NCI-H446 (cell line): ENCODE results near the gene LDHB.
"Not testable (repeated sequence)": the region's sequence is repeated elsewhere in the genome, so short reads cannot be mapped to it uniquely, and the experiment has no call there.

Source experiments
- DNase-seq, 2 experiments: peaks; one replicate each; lab custom pipeline; 2025; lab: John Stamatoyannopoulos, UW

The LDHB gene

DNA sequence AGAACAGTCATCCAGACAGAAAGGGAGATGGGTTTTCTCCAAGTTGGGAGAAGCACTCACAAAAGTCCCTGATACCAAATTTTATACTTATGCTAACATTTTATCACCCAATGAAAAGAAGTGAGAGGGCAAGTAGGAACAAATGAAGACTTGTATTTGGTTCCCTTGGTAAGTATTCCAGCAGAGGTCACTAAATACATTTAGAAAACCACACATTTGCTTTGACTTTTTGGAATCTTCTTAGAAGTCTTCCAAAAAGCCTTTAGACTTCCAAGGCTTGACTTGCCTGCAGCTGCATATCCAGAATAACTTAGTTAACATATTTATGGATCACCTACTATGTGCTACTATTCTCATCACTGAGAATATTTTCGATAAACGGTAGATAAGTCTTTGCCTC, 49.9 kb downstream of the LDHB start:
- DNase-seq: peak in 1 of 2 experiments; percentile 7

DNA sequence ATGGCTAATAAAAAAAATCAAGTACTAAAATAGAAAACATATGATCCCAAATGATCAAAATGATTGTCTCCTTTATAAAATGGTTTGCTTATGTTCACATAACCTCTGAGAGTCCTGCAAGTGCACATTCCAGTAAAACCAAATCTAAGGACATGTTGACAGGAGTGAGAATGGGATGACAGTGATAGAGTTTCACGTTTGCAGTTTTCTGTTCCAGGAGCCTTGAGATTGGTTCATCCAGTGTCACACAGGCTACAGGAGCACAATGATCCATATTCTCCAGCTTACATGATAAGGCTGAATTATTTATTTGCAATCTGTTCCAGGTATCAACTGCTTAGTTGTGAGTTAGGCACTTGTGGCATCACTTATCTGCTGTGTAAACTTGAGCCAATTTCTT, 51.5 kb downstream of the LDHB start:
- no peak for DNase-seq

DNA sequence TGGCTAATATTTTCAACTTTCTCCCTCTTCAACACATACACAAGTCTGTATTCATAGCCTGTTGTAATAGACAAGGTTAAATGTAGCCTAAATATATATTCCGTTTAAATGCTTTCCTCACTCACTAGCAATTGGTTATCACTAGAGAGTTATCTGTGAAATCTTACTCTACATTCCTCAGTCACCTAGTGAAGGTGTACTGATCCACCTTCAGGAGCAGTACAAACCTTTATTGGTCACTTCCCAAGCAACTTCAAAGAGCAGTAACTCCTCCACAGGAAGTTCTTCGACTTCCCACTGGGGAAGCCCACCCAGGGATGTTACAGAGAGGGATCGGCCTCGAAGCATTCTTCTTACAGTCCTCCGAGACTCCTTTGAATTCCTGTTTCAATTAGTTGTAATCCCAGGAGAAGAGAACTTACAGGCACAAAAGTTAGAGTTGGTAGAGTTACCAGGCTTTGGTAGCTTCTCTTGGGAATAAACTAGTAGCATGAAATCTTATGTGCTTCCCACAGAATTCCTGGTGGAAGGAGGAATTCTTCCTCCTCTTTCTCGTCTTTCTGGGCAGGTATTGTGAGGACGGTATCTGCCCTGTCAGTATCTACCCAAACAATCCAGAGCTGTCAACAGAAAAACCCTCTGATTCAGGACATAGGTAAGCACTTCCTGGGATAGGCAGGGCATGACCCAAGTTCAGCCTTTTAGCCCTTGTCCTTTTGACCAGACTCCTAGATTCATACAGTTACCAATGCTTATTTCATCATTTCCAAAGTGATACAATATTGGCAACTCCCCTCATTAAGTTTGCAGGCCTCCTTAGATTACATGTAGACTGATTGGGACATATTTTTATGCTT, 53.2 kb downstream of the LDHB start, which contains the start of gene GYS2:
TSS of gene GYS2 (minus strand) at position 603 of the 857 bp plus-strand sequence. CDS start at position 348, 255 bp downstream.
- DNase-seq: no peak

DNA sequence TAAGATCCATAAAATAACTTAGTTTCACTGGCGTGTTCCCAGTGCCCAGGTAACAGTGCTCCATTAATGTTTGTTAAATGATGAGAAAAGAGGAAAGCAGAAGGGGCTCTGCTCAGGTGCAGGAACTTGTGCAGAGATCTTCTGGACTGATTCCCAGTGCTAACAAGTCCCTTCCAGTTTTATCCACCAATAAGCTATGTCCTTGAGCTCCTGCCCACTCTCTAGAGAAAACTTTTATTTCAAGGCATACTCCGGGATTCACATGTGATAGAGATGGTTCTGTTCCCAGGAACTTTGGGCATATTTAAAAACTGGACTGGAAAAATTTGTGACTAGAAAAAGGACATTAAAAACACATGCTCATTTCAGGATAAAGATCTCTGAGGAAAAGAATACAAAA, 54.9 kb downstream of the LDHB start:
- no peak for DNase-seq

DNA sequence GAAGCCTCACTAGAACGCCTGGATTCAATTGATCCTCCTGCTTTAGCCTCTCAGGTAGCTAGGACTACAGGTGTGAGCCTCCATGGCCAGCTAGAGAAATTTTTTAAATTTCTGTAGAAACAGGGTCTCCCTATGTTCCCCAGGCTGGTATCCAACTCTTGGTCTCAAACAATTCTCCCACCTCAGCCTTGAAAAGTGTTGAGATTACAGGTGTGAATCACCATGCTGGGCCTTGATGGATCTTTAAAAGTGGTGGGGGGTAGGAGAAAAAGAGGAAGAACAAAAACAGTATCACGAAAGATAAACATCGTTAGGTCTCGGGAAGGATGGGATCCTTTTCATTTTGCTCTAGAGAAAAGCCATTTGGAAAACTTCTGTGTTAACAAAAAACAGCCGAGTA, 57.4 kb downstream of the LDHB start:
- no peak for DNase-seq

DNA sequence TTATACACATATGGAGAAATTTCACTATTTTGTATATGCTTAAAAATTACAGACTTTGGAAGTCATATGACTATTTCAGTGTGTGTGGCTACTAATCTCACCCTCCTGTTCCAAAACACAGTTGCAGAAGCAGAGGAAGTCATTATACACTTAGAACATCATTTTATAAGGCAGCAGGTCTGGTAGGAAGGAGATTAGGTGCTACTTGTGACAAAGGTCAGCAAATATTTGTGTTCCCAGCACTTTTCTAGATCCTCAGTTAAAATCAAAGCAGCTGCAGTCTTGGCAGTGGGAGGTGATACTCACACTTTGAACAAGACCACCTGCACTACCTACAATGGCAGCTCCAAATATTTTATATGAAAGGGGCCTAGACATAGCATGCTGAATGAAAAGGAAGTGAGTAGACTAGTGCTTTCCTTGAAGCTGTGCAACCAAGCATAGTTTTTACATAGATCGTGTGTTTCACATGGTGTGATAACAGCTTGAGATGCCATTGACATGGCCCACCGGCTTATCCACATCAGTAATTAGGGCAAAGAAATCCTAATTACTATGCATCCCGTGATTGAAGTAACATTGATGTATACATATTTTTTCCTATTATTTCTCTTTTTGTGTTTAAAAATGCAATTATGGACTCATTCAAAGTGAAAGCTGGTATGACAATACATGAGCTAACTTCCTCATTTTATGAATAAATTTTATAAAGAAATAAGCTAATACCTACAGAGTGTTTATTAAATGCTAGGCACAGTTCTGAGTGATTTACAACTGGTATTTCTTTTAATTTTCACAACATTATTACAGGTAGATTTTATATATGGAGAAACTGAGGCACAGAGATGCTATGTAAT, 58.3 kb downstream of the LDHB start:
- DNase-seq: no peak

DNA sequence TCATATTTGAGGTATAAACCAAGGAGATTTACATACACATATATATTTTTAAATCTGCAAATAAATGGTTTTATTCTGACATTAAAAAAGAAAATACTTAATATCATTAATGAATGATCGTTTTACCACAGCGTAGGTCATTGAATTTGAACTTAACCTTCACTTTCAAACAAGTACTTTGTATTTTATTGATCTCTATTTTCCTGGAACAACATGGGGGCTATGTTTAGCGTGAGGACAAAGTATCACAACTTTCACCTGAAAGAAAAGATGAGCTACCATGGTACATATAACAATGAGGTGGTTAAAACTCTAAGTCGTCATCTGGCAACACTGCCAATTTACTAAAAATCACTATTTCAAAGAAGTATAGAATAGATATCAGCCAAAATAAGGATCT, 59.0 kb downstream of the LDHB start:
- no peak for DNase-seq

DNA sequence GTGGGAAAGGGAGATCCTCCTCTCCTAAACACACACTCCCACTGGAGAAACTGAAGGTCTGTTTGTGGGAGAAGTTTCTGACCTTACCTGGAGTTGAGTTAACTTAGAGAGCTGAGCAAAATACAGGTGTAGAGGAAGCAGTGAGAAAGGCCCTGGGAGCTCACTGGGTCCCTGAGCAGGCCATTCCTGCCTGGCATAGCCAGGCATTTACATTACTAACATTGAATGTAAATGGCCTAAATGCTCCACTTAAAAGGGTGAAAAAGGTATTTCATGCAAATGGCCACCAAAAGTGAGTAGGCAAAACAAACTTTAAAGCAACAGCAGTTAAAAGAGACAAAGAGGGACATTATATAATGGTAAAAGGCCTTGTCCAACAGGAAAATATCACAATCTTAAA, 62.3 kb downstream of the LDHB start:
- not testable (repeated sequence) for DNase-seq

DNA sequence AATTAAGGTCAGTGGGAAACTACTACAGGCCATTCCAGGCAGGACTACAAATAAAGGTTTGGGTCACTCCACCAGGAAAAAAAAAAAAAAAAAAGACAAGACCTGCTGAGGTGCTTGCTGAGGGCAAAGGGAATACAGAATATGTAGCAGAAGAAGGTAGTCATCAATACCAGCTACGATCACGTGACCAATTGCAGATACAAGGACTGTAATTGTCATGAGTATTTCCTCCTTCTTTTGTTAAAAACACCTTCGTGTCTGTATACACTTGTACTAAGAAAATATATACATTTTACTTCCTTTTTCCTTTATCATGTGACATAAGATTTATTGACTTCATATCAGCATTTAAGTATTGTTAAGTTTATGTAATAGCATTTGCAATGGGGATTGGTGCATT, 72.2 kb downstream of the LDHB start:
- no peak for DNase-seq
